PC-3 (cell line): ENCODE data around the gene GAL. TPM values are rescaled to one million over a fixed set of nuclear protein-coding genes. Genes with fewer than 3 reads are reported as not detected.

Source experiments
- ATAC-seq: fragments of 200-7000 bp; cut with Tn5 transposase; 2 replicates; pipeline ENCODE4 v1.9.1; 2020; ENCODE audit warnings: mild to moderate bottlenecking, moderate library complexity
- BruUV-seq: library from RNA; stranded (reverse); fragments of 400-500 nt; replicated peaks from 2 replicates; lab custom pipeline; 2021; lab: Mats Ljungman, UMichigan
- CTCF ChIA-PET: fragments of 300-600 bp; sonication (Branson Sonifier 250); formaldehyde crosslinking; loops from one replicate; lab custom pipeline; 2022; ENCODE audit warnings: antibody characterized with exemption; lab: Charles Lee
- POLR2A ChIA-PET: fragments of 300-600 bp; sonication (Branson Sonifier 250); formaldehyde crosslinking; loops from one replicate; lab custom pipeline; 2022; ENCODE audit warnings: antibody characterized with exemption; ENCODE audit not compliant: unreplicated experiment; lab: Charles Lee
- DNase-seq: peaks from one replicate; pipeline ENCODE4 v3.0.0-alpha.2; 2015
- H2AFZ ChIP-seq: fragments of 300-600 bp; sonication (generic); 2 replicates; pipeline ENCODE4 v1.6.0; 2016; ENCODE audit warnings: antibody characterized with exemption, low read length
- H3F3A ChIP-seq: fragments of 300-600 bp; sonication (generic); one replicate; pipeline ENCODE4 v1.6.0; 2017; ENCODE audit warnings: antibody characterized with exemption, low read length, control low read depth, mild to moderate bottlenecking; ENCODE audit not compliant: unreplicated experiment
- H3K27ac ChIP-seq: fragments of 300-600 bp; sonication (generic); 2 replicates; pipeline ENCODE4 v1.5.1; 2016; ENCODE audit warnings: mild to moderate bottlenecking, low read length
- H3K27me3 ChIP-seq: fragments of 300-600 bp; sonication (generic); 2 replicates; pipeline ENCODE4 v1.6.1; 2016; ENCODE audit warnings: low read length, mixed read lengths
- H3K36me3 ChIP-seq: fragments of 300-600 bp; sonication (generic); 2 replicates; pipeline ENCODE4 v1.6.1; 2016; ENCODE audit warnings: low read depth, mixed run types, low read length, mixed read lengths
- H3K4me1 ChIP-seq: fragments of 300-600 bp; sonication (generic); 2 replicates; pipeline ENCODE4 v1.5.1; 2016; ENCODE audit warnings: low read length; ENCODE audit not compliant: insufficient read depth
- H3K4me2 ChIP-seq: fragments of 300-600 bp; sonication (generic); 2 replicates; pipeline ENCODE4 v1.6.0; 2016; ENCODE audit warnings: low read length
- H3K4me3 ChIP-seq: fragments of 300-600 bp; sonication (generic); 2 replicates; pipeline ENCODE4 v1.5.1; 2016; ENCODE audit warnings: mild to moderate bottlenecking, low read length, mixed read lengths
- H3K79me2 ChIP-seq: fragments of 300-600 bp; sonication (generic); 2 replicates; pipeline ENCODE4 v1.6.1; 2017; ENCODE audit warnings: low read length, mixed read lengths
- H3K9ac ChIP-seq: fragments of 300-600 bp; sonication (generic); 2 replicates; pipeline ENCODE4 v1.6.0; 2016; ENCODE audit warnings: mild to moderate bottlenecking, low read length
- H3K9me2 ChIP-seq: fragments of 300-600 bp; sonication (generic); replicated peaks from 2 replicates; pipeline ENCODE4 v1.6.1; 2016; ENCODE audit warnings: mixed run types, low read length, mixed read lengths
- H3K9me3 ChIP-seq: fragments of 300-600 bp; sonication (generic); 2 replicates; pipeline ENCODE4 v1.6.1; 2016; ENCODE audit warnings: low read length, mixed read lengths
- H4K20me1 ChIP-seq: fragments of 300-600 bp; sonication (generic); 2 replicates; pipeline ENCODE4 v1.6.1; 2016; ENCODE audit warnings: low read length, mixed read lengths
- CTCF ChIP-seq: fragments of 300-600 bp; sonication (generic); conservative IDR thresholded peaks from 2 replicates; pipeline ENCODE4 v1.5.1; 2017; ENCODE audit warnings: antibody characterized with exemption, low read depth, mild to moderate bottlenecking, low read length
- EZH2 ChIP-seq: fragments of 300-600 bp; sonication (generic); IDR thresholded peaks from one replicate; pipeline ENCODE4 v1.6.1; 2017; ENCODE audit warnings: antibody characterized with exemption, mild to moderate bottlenecking, low read length; ENCODE audit not compliant: unreplicated experiment
- EZH2phosphoT487 ChIP-seq: fragments of 300-600 bp; sonication (generic); IDR thresholded peaks from 2 replicates; pipeline ENCODE4 v1.6.1; 2018; ENCODE audit warnings: mild to moderate bottlenecking, antibody characterized with exemption, low read length, borderline replicate concordance
- intact Hi-C: fragments of 100-400 bp; cut with micrococcal nuclease; formaldehyde crosslinking; loops from 2 replicates; pipeline ENCODE4 v1.9.0; 2023
- total RNA-seq: library from RNA; depleted of rRNA; stranded (reverse); fragments of >200 nt; gene quantifications from 2 replicates; pipeline ENCODE4 v1.2.3, GENCODE V29; 2014

The GAL gene
- total RNA-seq, 1 experiment from 2014 or later = 32.2 TPM

DNA sequence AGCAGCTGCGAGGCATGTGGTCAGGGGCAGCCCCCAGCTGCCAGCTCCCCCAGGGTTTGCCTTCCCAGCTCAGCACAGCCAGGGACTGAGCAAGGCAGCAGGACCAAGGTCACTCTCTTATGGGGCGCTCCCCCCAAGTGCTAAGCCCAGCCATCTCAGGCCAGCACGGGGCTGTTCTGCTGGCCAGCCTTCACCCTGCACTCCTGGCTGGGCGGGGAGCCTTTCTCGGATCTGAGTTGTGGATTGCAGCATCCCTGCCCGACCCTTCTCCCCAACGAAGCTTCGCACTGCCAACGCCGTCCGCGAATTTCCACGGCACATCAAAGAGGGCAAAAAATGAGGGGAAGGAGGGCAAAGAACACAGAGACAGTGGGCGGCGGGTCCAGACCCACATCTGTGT lies 42.5 kb upstream of the GAL start:
- intact Hi-C loops = no loop called here
- POLR2A ChIA-PET = no interaction called here
- no peaks in the 10 kb centered on the region for H3K4me1 ChIP-seq
- H2AFZ ChIP-seq = no peak overlapping the region
- H3K36me3 ChIP-seq = no peaks in the 10 kb centered on the region
- no TSS peak for BruUV-seq
- H4K20me1 ChIP-seq = no peaks in the 10 kb centered on the region
- no peak overlapping the region for H3K27ac ChIP-seq
- no peaks in the 10 kb centered on the region for H3K9me2 ChIP-seq
- no peak overlapping the region for H3K4me2 ChIP-seq
- 0 out of 2 replicates have a peak, but pooled peaks cover 5% of the 10 kb centered on the region for H3K9me3 ChIP-seq
- H3K4me3 ChIP-seq = no peak overlapping the region
- CTCF ChIA-PET = no interaction called here
- ATAC-seq = no peak
- H3F3A ChIP-seq = no peaks in the 10 kb centered on the region
- peaks cover 11% of the 10 kb centered on the region; the same call in 1 of the 2 replicates for H3K27me3 ChIP-seq
- no peak overlapping the region for H3K9ac ChIP-seq
- no peak for TF ChIP-seq CTCF
- TF ChIP-seq EZH2phosphoT487 = no peak
- no peak for TF ChIP-seq EZH2
- no peaks in the 10 kb centered on the region for H3K79me2 ChIP-seq
- DNase-seq = no peak

- no peaks in the 10 kb centered on the region for H3K79me2 ChIP-seq
- POLR2A ChIA-PET = interaction anchor here (0.6 kb wide), 1 partner anchor 184 kb away, joined by 3 read pairs; no protein-coding TSS in a partner anchor
- intact Hi-C loops = no loop called here
- H2AFZ ChIP-seq = peak overlapping the region; percentile 37; the same call in 1 of the 2 replicates
- no peaks in the 10 kb centered on the region for H3K9me2 ChIP-seq
- peaks cover 21% of the 10 kb centered on the region; the same call in 1 of the 2 replicates for H3K27me3 ChIP-seq
- peak overlapping the region; percentile 29 for H3K4me2 ChIP-seq
- no peak overlapping the region for H3K4me3 ChIP-seq
- H4K20me1 ChIP-seq = no peaks in the 10 kb centered on the region
- H3K9ac ChIP-seq = no peak overlapping the region
- H3K27ac ChIP-seq = no peak overlapping the region
- TF ChIP-seq EZH2phosphoT487 (no peak), CTCF (peak; percentile 52)
- H3F3A ChIP-seq = no peaks in the 10 kb centered on the region
- DNase-seq (peak; percentile 49), ATAC-seq (peak; percentile 66)
- no peaks in the 10 kb centered on the region for H3K36me3 ChIP-seq
- no TSS peak for BruUV-seq
- H3K9me3 ChIP-seq = 0 out of 2 replicates have a peak, but pooled peaks cover 5% of the 10 kb centered on the region
- CTCF ChIA-PET = interaction anchor here (0.5 to 1.0 kb wide), 6 partner anchors 11 to 200 kb away, joined by 3 to 5 read pairs (median 4); no protein-coding TSS in a partner anchor
- no peaks in the 10 kb centered on the region for H3K4me1 ChIP-seq
These were observed 40.8 kb upstream of the GAL start for GRCh38 chr11:68643585-68643984.

DNA sequence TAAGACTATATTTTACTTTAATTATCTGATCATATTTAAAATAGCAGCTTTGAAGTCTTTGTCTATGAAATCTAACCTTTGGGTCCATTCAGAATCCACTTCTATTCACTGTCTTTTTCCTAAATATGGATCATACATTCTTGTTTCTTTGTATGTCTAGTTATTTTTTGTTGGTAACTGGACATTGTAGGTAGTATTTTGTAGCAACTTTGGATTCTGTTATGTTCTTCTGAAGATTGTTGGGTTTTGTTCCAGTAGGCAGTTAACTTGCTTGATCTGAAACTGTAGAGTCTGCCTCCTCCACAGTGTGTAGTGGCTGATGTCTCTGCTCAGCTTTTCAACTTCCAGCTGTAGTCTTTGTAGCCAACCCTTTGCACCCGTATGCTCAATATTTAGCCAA lies 37.5 kb upstream of the GAL start:
- Histone ChIP-seq H3K79me2 (no peaks in the 10 kb centered on the region), H3K36me3 (no peaks in the 10 kb centered on the region), H3K4me2 (no peak overlapping the region), H3K27ac (no peak overlapping the region), H3K9me3 (0 out of 2 replicates have a peak, but pooled peaks cover 5% of the 10 kb centered on the region), H3F3A (no peaks in the 10 kb centered on the region), H3K27me3 (peaks cover 21% of the 10 kb centered on the region; the same call in 1 of the 2 replicates), H4K20me1 (no peaks in the 10 kb centered on the region), H3K4me1 (no peaks in the 10 kb centered on the region), H3K9me2 (no peaks in the 10 kb centered on the region), H3K4me3 (no peak overlapping the region), H3K9ac (no peak overlapping the region), H2AFZ (no peak overlapping the region)
- POLR2A ChIA-PET = no interaction called here
- intact Hi-C loops = no loop called here
- no peak for DNase-seq
- CTCF ChIA-PET = no interaction called here
- no peak for ATAC-seq
- TF ChIP-seq EZH2phosphoT487 = no peak
- TF ChIP-seq EZH2 = no peak
- no peak for TF ChIP-seq CTCF
- BruUV-seq = no TSS peak
